K562 (cell line): ENCODE results near the gene PALLD. TPM values are rescaled to one million over a fixed set of nuclear protein-coding genes. Genes with fewer than 3 reads are reported as not detected.

Experiments
- ATAC-seq: fragments of 200-7000 bp; cut with Tn5 transposase; 3 replicates; pipeline ENCODE4 v1.9.1; 2020; ENCODE audit warnings: moderate library complexity
- BruUV-seq: library from RNA; stranded (reverse); fragments of 400-500 nt; replicated peaks from 2 replicates; lab custom pipeline; 2021; lab: Mats Ljungman, UMichigan
- CTCF ChIA-PET: fragments of 300-600 bp; formaldehyde crosslinking; extraction: SDS; loops from one replicate; lab custom pipeline; 2021; ENCODE audit warnings: low intra/inter-chr PET ratio; lab: Yijun Ruan, JAX
- POLR2A ChIA-PET: fragments of 300-600, 350-650 bp; sonication (Branson Sonifier 250); formaldehyde crosslinking; extraction: SDS; loops from one replicate; lab custom pipeline; 2021; ENCODE audit warnings: antibody characterized with exemption, inconsistent platforms; lab: Yijun Ruan, JAX
- DNase-seq, 4 experiments: peaks; one replicate each; pipeline versions ENCODE4 v3.0.0 to v3.0.0-alpha.2; 2011 to 2018; ENCODE audit warnings: low spot score in 3 of 4, mixed read lengths in 3 of 4; ENCODE audit errors: extremely low read depth in 1 of 4
- FAIRE-seq: peaks from 2 replicates; lab custom pipeline; 2011; peaks lifted over from hg19 to GRCh38; lab: Jason Lieb, UNC
- H2AFZ ChIP-seq: 2 replicates; pipeline ENCODE4 v1.6.0; 2011; ENCODE audit warnings: low read depth, low read length, control low read depth, inconsistent platforms
- H3K27ac ChIP-seq: fragments of 200-600 bp; 3 replicates; pipeline ENCODE4 v1.8.0; 2011; ENCODE audit warnings: low read depth, mild to moderate bottlenecking, control low read depth, inconsistent platforms, low read length, moderate library complexity, mixed read lengths; ENCODE audit errors: extremely low read depth
- H3K27me3 ChIP-seq, 2 experiments: fragments of 300-600 bp in 1 of 2; 2 replicates in 1 of 2; 3 replicates in 1 of 2; pipeline versions ENCODE4 v1.6.0 to v1.8.0; 2011; ENCODE audit warnings: inconsistent platforms in 2 of 2, low read length in 2 of 2, mild to moderate bottlenecking in 1 of 2, mixed read lengths in 1 of 2, moderate library complexity in 1 of 2; ENCODE audit not compliant: control insufficient read depth in 2 of 2, insufficient read depth in 2 of 2
- H3K36me3 ChIP-seq: fragments of 300-600 bp; 3 replicates; pipeline ENCODE4 v1.8.0; 2011; ENCODE audit warnings: mild to moderate bottlenecking, low read length, inconsistent platforms; ENCODE audit not compliant: control insufficient read depth, insufficient read depth
- H3K4me1 ChIP-seq, 2 experiments: fragments of 200-600 bp in 1 of 2; replicated peaks in 1 of 2; 2 replicates in 1 of 2; 3 replicates in 1 of 2; pipeline versions ENCODE4 v1.5.1 to v1.8.0; 2011; ENCODE audit warnings: inconsistent platforms in 2 of 2, low read length in 2 of 2, mild to moderate bottlenecking in 1 of 2, mixed read lengths in 1 of 2, moderate library complexity in 1 of 2; ENCODE audit not compliant: control insufficient read depth in 2 of 2, insufficient read depth in 2 of 2
- H3K4me2 ChIP-seq: 2 replicates; pipeline ENCODE4 v1.6.1; 2011; ENCODE audit warnings: low read length, control low read depth, inconsistent platforms, mixed read lengths; ENCODE audit not compliant: insufficient read depth
- H3K4me3 ChIP-seq: fragments of 200-600 bp; sonication (generic), shearing (Covaris generic); 2 replicates; pipeline ENCODE4 v1.5.1; 2016; ENCODE audit warnings: control low read depth, inconsistent platforms
- H3K79me2 ChIP-seq: fragments of 200-600 bp; 3 replicates; pipeline ENCODE4 v1.8.0; 2011; ENCODE audit warnings: low read length, inconsistent platforms; ENCODE audit not compliant: control insufficient read depth, insufficient read depth
- H3K9ac ChIP-seq, 2 experiments: 2 replicates each; pipeline versions ENCODE4 v1.6.0 to v1.6.1; 2011; ENCODE audit warnings: low read depth in 2 of 2, low read length in 2 of 2, control low read depth in 1 of 2, inconsistent platforms in 1 of 2, mild to moderate bottlenecking in 1 of 2, mixed read lengths in 1 of 2; ENCODE audit not compliant: insufficient read depth in 1 of 2
- H3K9me1 ChIP-seq: one replicate; pipeline ENCODE4 v1.6.0; 2011; ENCODE audit warnings: inconsistent platforms, mild to moderate bottlenecking, low read length, moderate library complexity; ENCODE audit not compliant: control insufficient read depth, insufficient read depth
- H3K9me3 ChIP-seq: replicated peaks from 2 replicates; pipeline ENCODE4 v1.5.1; 2011; ENCODE audit warnings: low read depth, low read length, inconsistent platforms; ENCODE audit not compliant: control insufficient read depth, insufficient read depth
- H4K20me1 ChIP-seq: replicated peaks from 2 replicates; pipeline ENCODE4 v1.6.1; 2011; ENCODE audit warnings: low read length, inconsistent platforms, mixed read lengths; ENCODE audit not compliant: control insufficient read depth, insufficient read depth
- ARID2 ChIP-seq: fragments of 450-650 bp; IDR thresholded peaks from 2 replicates; pipeline ENCODE4 v1.6.1; 2017; ENCODE audit warnings: antibody characterized with exemption, mild to moderate bottlenecking
- BCL6 ChIP-seq: fragments of 250-450 bp; sonication (Bioruptor Pico); IDR thresholded peaks from 2 replicates; pipeline ENCODE4 v1.4.0; 2020
- EP400 ChIP-seq: fragments of 450-650 bp; IDR thresholded peaks from 2 replicates; pipeline ENCODE4 v1.6.1; 2017; ENCODE audit warnings: antibody characterized with exemption, mild to moderate bottlenecking, moderate library complexity
- HDAC8 ChIP-seq: fragments of 450-650 bp; IDR thresholded peaks from 2 replicates; pipeline ENCODE4 v1.6.1; 2016; ENCODE audit warnings: mild to moderate bottlenecking, missing genetic modification characterization, moderate library complexity, missing compliant biosample characterization
- MAZ ChIP-seq, 2 experiments: fragments of 450-650 bp in 1 of 2; sonication (generic) in 1 of 2; formaldehyde crosslinking; IDR thresholded peaks in 1 of 2; conservative IDR thresholded peaks in 1 of 2; 2 replicates each; pipeline versions ENCODE4 v1.4.0 to v1.5.0; 2020; ENCODE audit warnings: mild to moderate bottlenecking in 1 of 2, missing genetic modification reagents in 1 of 2
- MCM7 ChIP-seq, 2 experiments: fragments of 450-650 bp; IDR thresholded peaks; 2 replicates each; pipeline ENCODE4 v1.6.1; 2016 to 2018
- MYC ChIP-seq, 2 experiments: fragments of 250-450 bp in 1 of 2; sonication (Bioruptor Pico) in 1 of 2; IDR thresholded peaks; 2 replicates each; pipeline versions ENCODE4 v1.5.1 to v1.6.1; 2012 to 2021; ENCODE audit warnings: low read depth in 2 of 2, borderline replicate concordance in 1 of 2, improper control_type of control experiment in 1 of 2, low read length in 1 of 2, mild to moderate bottlenecking in 1 of 2, moderate library complexity in 1 of 2
- RBM39 ChIP-seq: fragments of 200-400 bp; formaldehyde crosslinking; optimal IDR thresholded peaks from 2 replicates; pipeline ENCODE3; 2018; ENCODE audit warnings: low read depth, low read length
- SMC3 ChIP-seq: conservative IDR thresholded peaks from 2 replicates; pipeline ENCODE4 v1.6.1; 2011; ENCODE audit warnings: low read depth, low read length, improper control_type of control experiment; ENCODE audit not compliant: insufficient read depth
- ZC3H11A ChIP-seq: IDR thresholded peaks from 2 replicates; pipeline ENCODE4 v1.6.1; 2012; ENCODE audit warnings: low read depth, low read length, improper control_type of control experiment
- ZNF707 ChIP-seq: fragments of 250-450 bp; sonication (Bioruptor Pico); conservative IDR thresholded peaks from 2 replicates; pipeline ENCODE4 v1.8.0; 2022; ENCODE audit warnings: inconsistent platforms, mild to moderate bottlenecking, moderate library complexity
- ZSCAN32 ChIP-seq: fragments of 450-650 bp; formaldehyde crosslinking; IDR thresholded peaks from 2 replicates; pipeline ENCODE4 v1.4.0; 2020; ENCODE audit warnings: mild to moderate bottlenecking, moderate library complexity
- WGBS: fragments of 100-300 bp; shearing (Covaris generic); methylation state at CpG from one replicate; pipeline ENCODE4 v1.1.6; 2016; ENCODE audit warnings: low coverage, mixed read lengths; ENCODE audit not compliant: insufficient coverage; ENCODE audit errors: missing lambda C conversion rate; 5-methylcytosine and 5-hydroxymethylcytosine counted together
- in situ Hi-C: fragments of 300-500 bp; cut with MboI; formaldehyde crosslinking; loops from 4 replicates; pipeline ENCODE4 v1.15.0; 2018; ENCODE audit warnings: inconsistent platforms, mixed read lengths
- intact Hi-C: fragments of 100-400 bp; cut with micrococcal nuclease; formaldehyde crosslinking; loops from 2 replicates; pipeline ENCODE4 v1.14.2; 2022
- polyA plus RNA-seq, 8 experiments: library from polyadenylated mRNA; depleted of rRNA in 4 of 8; stranded (reverse) in 5 of 8; unstranded in 3 of 8; fragments of >200 nt; fragmentation: Nextera tagmentation in 2 of 8; fragmentation: Illumina TruSeq in 1 of 8; extraction: Ambion mirVana in 2 of 8; extraction: Trizol in 1 of 8; gene quantifications; 2 replicates each; pipeline versions ENCODE4 v1.2.1 to v1.2.3, GENCODE V29; 2011 to 2014; ENCODE audit warnings: inconsistent platforms in 1 of 8, missing spikeins in 1 of 8
- total RNA-seq, 7 experiments: library from RNA; depleted of rRNA in 6 of 7; stranded (reverse); fragments of >200 nt in 6 of 7; fragmentation: Illumina TruSeq in 2 of 7; extraction: Trizol in 2 of 7; gene quantifications; 2 replicates each; pipeline versions ENCODE4 v1.2.1 to v1.2.3, GENCODE V29; 2011 to 2021; ENCODE audit warnings: low replicate concordance in 1 of 7
- TF ChIP-seq, protein P1 (sequence below): fragments of 250-450 bp; sonication (Bioruptor Pico); IDR thresholded peaks from 2 replicates; pipeline ENCODE4 v1.5.1; 2021; ENCODE audit warnings: mild to moderate bottlenecking

Gene PALLD
- total and polyA plus RNA-seq, 9 of the 15 experiments (the other 6 are each of a cell fraction or from before 2014, with no cell fraction given), result 0.01 to 0.35 (median 0.06) TPM; not detected in 3

DNA sequence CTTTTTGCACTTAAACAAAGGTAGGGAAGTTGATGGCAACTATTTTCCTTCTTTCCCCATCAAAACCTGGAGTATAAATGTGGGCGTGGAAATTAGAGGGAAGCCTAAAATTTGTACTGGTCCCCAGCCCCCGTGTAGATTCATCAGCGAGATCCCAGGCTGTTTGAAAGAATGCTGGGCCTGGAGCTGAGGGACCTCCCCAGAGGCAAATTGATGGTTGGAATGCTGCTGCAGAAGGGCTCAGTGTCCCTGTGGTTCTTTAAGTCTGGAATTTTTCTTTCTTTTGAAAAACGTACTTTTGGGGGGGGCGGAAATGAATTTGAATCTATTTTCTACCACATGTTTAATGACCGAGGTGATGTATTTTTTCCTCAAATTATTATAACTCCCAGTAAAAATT is 316.0 kb downstream of the PALLD start:
- in situ Hi-C loops, result no loop called here
- Histone ChIP-seq H3K79me2 (no peaks in the 10 kb centered on the region), H3K27me3 (0 out of 5 replicates have a peak, but pooled peaks cover 0 to 2% of the 10 kb centered on the region in 2 experiments), H3K4me2 (no peak overlapping the region), H4K20me1 (no peaks in the 10 kb centered on the region), H3K9ac (no peak overlapping the region), H2AFZ (no peak overlapping the region), H3K9me3 (no peaks in the 10 kb centered on the region), H3K4me1 (no peaks in the 10 kb centered on the region), H3K36me3 (no peaks in the 10 kb centered on the region), H3K9me1 (no peaks in the 10 kb centered on the region), H3K4me3 (no peak overlapping the region), H3K27ac (no peak overlapping the region)
- no TSS peak for BruUV-seq
- ChIA-PET POLR2A (no interaction called here), CTCF (no interaction called here)
- TF ChIP-seq MYC (IDR thresholded peaks at IDR 0.05; ENCODE audit: low read depth, low read length) (no peak), MYC (CRISPR knock-in tag; IDR thresholded peaks at IDR 0.05; ENCODE audit: borderline replicate concordance, low read depth) (no peak), ZC3H11A (no peak), ZSCAN32 (CRISPR knock-in tag) (no peak), ARID2 (no peak)
- ATAC-seq (no peak), FAIRE-seq (no peak), DNase-seq (no peak)
- WGBS, result 2% methylated on average over 6 of the region's 6 CpGs
- intact Hi-C loops, result no loop called here

DNA sequence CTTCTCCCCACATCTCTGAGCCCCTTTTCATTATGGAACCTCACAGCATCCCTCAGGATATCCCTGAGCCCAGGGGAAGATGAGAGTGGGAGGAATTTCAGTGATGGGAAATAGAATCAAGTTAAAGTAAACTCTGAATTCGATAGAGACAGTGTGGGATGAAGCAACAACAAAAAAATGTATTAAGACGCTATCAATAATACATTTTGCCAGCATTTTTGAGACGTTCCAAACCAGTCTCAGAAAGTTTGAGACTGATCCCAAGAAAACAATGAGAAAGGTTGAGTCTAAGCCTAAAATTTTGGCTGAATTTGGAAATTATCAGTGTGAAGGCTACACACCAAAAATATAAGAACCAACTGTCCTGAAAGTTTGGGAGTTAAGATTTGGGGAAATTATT is 317.0 kb downstream of the PALLD start:
- WGBS, result 0% methylated on average over 3 of the region's 3 CpGs
- no peaks in the 10 kb centered on the region for H4K20me1 ChIP-seq
- in situ Hi-C loops (no loop called here), intact Hi-C loops (no loop called here)
- BruUV-seq, result no TSS peak
- H3K4me2 ChIP-seq, result no peak overlapping the region
- H2AFZ ChIP-seq, result no peak overlapping the region
- ATAC-seq (no peak), FAIRE-seq (no peak), DNase-seq (no peak)
- H3K27me3 ChIP-seq, result 0 out of 5 replicates have a peak, but pooled peaks cover 0 to 2% of the 10 kb centered on the region in 2 experiments
- H3K4me3 ChIP-seq, result no peak overlapping the region
- H3K9me1 ChIP-seq, result no peaks in the 10 kb centered on the region
- ChIA-PET CTCF (no interaction called here), POLR2A (no interaction called here)
- H3K9ac ChIP-seq, result no peak overlapping the region
- no peaks in the 10 kb centered on the region for H3K79me2 ChIP-seq
- no peaks in the 10 kb centered on the region for H3K9me3 ChIP-seq
- H3K27ac ChIP-seq, result no peak overlapping the region
- H3K36me3 ChIP-seq, result no peaks in the 10 kb centered on the region
- no peaks in the 10 kb centered on the region for H3K4me1 ChIP-seq
- TF ChIP-seq RBM39 (no peak), MAZ (CRISPR knock-in tag; conservative IDR thresholded peaks at IDR 0.05 in 1 of 2, IDR thresholded peaks at IDR 0.05 in 1 of 2) (no peak), EP400 (no peak), MCM7 (IDR thresholded peaks at IDR 0.05) (no peak), SMC3 (no peak), BCL6 (no peak), ZNF707 (CRISPR knock-in tag) (no peak), HDAC8 (tag) (no peak)
- TF ChIP-seq, protein P1, sequence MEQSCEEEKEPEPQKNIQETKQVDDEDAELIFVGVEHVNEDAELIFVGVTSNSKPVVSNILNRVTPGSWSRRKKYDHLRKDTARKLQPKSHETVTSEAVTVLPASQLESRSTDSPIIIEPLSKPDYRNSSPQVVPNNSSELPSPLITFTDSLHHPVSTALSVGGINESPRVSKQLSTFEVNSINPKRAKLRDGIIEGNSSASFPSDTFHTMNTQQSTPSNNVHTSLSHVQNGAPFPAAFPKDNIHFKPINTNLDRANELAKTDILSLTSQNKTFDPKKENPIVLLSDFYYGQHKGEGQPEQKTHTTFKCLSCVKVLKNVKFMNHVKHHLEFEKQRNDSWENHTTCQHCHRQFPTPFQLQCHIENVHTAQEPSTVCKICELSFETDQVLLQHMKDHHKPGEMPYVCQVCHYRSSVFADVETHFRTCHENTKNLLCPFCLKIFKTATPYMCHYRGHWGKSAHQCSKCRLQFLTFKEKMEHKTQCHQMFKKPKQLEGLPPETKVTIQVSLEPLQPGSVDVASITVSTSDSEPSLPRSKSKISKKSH (CRISPR knock-in tag), result no peak
